ENCODE results near the gene PDLIM1. TPM values are rescaled to one million over a fixed set of nuclear protein-coding genes. Genes with fewer than 3 reads are reported as not detected.

Gene PDLIM1
- total RNA-seq, 1 experiment from 2014 or later, result 183 TPM

DNA sequence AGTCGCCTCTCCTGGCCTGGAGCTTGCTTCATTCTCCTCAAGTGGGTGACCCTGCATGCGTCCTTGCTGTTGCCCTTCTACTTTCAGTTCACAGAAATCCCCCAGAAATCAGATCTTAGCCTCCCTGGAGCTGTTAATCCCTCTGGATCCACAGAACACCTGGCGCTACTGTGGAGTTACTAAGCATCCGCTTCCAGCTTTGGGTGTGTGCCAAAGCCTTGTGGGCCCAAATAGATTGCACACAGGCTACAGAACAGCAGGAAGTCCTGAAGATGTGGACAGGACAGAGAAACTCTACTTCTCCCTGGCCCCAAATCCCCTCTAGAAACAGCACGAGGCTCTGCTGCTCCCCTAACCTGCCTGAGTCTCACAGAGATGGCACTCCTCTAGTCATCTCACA lies 36.6 kb upstream of the PDLIM1 start:
- ChIA-PET CTCF (no interaction called here), POLR2A (no interaction called here)
- Histone ChIP-seq H3K4me3 (ENCODE audit: low read depth in 2 of 2, low read length in 2 of 2) (no peak overlapping the region), H3K27me3 (ENCODE audit: control insufficient read depth, insufficient read depth, low read length) (no peaks in the 10 kb centered on the region), H3K27ac (ENCODE audit: low read length) (no peak overlapping the region), H3K4me1 (ENCODE audit: control insufficient read depth, insufficient read depth, low read length) (no peaks in the 10 kb centered on the region), H3K9me3 (ENCODE audit: control insufficient read depth, insufficient read depth, low read depth, low read length) (no peaks in the 10 kb centered on the region), H3K36me3 (ENCODE audit: control insufficient read depth, insufficient read depth, low read length) (no peaks in the 10 kb centered on the region)
- TF ChIP-seq, protein P1, sequence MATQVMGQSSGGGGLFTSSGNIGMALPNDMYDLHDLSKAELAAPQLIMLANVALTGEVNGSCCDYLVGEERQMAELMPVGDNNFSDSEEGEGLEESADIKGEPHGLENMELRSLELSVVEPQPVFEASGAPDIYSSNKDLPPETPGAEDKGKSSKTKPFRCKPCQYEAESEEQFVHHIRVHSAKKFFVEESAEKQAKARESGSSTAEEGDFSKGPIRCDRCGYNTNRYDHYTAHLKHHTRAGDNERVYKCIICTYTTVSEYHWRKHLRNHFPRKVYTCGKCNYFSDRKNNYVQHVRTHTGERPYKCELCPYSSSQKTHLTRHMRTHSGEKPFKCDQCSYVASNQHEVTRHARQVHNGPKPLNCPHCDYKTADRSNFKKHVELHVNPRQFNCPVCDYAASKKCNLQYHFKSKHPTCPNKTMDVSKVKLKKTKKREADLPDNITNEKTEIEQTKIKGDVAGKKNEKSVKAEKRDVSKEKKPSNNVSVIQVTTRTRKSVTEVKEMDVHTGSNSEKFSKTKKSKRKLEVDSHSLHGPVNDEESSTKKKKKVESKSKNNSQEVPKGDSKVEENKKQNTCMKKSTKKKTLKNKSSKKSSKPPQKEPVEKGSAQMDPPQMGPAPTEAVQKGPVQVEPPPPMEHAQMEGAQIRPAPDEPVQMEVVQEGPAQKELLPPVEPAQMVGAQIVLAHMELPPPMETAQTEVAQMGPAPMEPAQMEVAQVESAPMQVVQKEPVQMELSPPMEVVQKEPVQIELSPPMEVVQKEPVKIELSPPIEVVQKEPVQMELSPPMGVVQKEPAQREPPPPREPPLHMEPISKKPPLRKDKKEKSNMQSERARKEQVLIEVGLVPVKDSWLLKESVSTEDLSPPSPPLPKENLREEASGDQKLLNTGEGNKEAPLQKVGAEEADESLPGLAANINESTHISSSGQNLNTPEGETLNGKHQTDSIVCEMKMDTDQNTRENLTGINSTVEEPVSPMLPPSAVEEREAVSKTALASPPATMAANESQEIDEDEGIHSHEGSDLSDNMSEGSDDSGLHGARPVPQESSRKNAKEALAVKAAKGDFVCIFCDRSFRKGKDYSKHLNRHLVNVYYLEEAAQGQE (IDR thresholded peaks at IDR 0.05; ENCODE audit: insufficient read depth in 1 of 2, low read depth in 2 of 2, low read length in 1 of 2), result no peak
- no peak for TF ChIP-seq POLR2AphosphoS5 (IDR thresholded peaks at IDR 0.05; ENCODE audit: low read depth, low read length)
- no peak for TF ChIP-seq SIN3A (IDR thresholded peaks at IDR 0.05; ENCODE audit: borderline replicate concordance, insufficient read depth, low read depth, low read length)
- TF ChIP-seq, protein P2, sequence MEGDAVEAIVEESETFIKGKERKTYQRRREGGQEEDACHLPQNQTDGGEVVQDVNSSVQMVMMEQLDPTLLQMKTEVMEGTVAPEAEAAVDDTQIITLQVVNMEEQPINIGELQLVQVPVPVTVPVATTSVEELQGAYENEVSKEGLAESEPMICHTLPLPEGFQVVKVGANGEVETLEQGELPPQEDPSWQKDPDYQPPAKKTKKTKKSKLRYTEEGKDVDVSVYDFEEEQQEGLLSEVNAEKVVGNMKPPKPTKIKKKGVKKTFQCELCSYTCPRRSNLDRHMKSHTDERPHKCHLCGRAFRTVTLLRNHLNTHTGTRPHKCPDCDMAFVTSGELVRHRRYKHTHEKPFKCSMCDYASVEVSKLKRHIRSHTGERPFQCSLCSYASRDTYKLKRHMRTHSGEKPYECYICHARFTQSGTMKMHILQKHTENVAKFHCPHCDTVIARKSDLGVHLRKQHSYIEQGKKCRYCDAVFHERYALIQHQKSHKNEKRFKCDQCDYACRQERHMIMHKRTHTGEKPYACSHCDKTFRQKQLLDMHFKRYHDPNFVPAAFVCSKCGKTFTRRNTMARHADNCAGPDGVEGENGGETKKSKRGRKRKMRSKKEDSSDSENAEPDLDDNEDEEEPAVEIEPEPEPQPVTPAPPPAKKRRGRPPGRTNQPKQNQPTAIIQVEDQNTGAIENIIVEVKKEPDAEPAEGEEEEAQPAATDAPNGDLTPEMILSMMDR (IDR thresholded peaks at IDR 0.05), result no peak
- TF ChIP-seq TCF7L2 (IDR thresholded peaks at IDR 0.05; ENCODE audit: low read depth, low read length), result no peak
- in situ Hi-C loops (cut with HindIII; ENCODE audit: low pct_unique_long_range_greater_than_20kb, low sequenced_read_pairs) (no loop called here), intact Hi-C loops (cut with micrococcal nuclease; ENCODE audit: unreplicated experiment) (no loop called here)
- no TSS peak for BruUV-seq (replicated peaks)
- no peak for ATAC-seq
- DNase-seq (ENCODE audit: low read depth, low spot score), result no peak

DNA sequence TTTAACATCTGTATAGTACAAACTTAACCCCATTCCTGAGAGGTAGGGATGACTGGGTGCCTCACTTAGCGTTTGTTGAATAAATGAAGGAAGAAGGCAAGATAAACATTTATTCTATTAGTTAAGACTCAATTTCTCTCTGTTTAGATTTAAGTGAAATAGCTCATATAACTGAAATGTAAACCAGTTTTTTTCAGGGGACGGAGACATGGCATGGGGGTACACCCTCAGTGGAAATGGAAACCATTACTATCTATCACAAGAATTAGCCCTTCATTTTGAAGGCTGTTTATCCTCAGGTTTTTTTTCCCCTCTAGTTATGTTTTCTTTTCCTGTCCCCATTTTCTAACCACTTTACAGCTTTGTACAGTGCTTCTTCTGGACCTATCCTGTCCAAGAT lies 35.6 kb upstream of the PDLIM1 start:
- no peaks in the 10 kb centered on the region for H3K4me1 ChIP-seq (ENCODE audit: control insufficient read depth, insufficient read depth, low read length)
- no peaks in the 10 kb centered on the region for H3K27me3 ChIP-seq (ENCODE audit: control insufficient read depth, insufficient read depth, low read length)
- TF ChIP-seq TCF7L2 (IDR thresholded peaks at IDR 0.05; ENCODE audit: low read depth, low read length), result no peak
- no peak for TF ChIP-seq POLR2AphosphoS5 (IDR thresholded peaks at IDR 0.05; ENCODE audit: low read depth, low read length)
- TF ChIP-seq, protein P1 (IDR thresholded peaks at IDR 0.05; ENCODE audit: insufficient read depth in 1 of 2, low read depth in 2 of 2, low read length in 1 of 2), result no peak
- TF ChIP-seq, protein P2 (IDR thresholded peaks at IDR 0.05), result no peak
- TF ChIP-seq SIN3A (IDR thresholded peaks at IDR 0.05; ENCODE audit: borderline replicate concordance, insufficient read depth, low read depth, low read length), result no peak
- BruUV-seq (replicated peaks), result no TSS peak
- no peaks in the 10 kb centered on the region for H3K9me3 ChIP-seq (ENCODE audit: control insufficient read depth, insufficient read depth, low read depth, low read length)
- no peak overlapping the region for H3K27ac ChIP-seq (ENCODE audit: low read length)
- POLR2A ChIA-PET, result no interaction called here
- CTCF ChIA-PET, result no interaction called here
- DNase-seq (ENCODE audit: low read depth, low spot score) (no peak), ATAC-seq (no peak)
- intact Hi-C loops (cut with micrococcal nuclease; ENCODE audit: unreplicated experiment), result no loop called here
- H3K36me3 ChIP-seq (ENCODE audit: control insufficient read depth, insufficient read depth, low read length), result no peaks in the 10 kb centered on the region
- no peak overlapping the region for H3K4me3 ChIP-seq (ENCODE audit: low read depth in 2 of 2, low read length in 2 of 2)
- in situ Hi-C loops (cut with HindIII; ENCODE audit: low pct_unique_long_range_greater_than_20kb, low sequenced_read_pairs), result no loop called here

Measured in Panc1 (cell line).